ENCODE measurements around the gene LAS1L.
"Not testable (repeated sequence)": the region's sequence is repeated elsewhere in the genome, so short reads cannot be mapped to it uniquely, and the experiment has no call there.

GRCh38 chrX:65518980-65519379 lies 15.6 kb downstream of the LAS1L start:
- TF ChIP-seq CTCF (IDR thresholded peaks at IDR 0.05; ENCODE audit: low read depth, low read length, missing input control); MAX (IDR thresholded peaks at IDR 0.05); FOXA1 (IDR thresholded peaks at IDR 0.05); REST (IDR thresholded peaks at IDR 0.05); RAD21 (IDR thresholded peaks at IDR 0.05); SP1 (IDR thresholded peaks at IDR 0.05); YY1 (IDR thresholded peaks at IDR 0.05): not testable (repeated sequence)
